Spleen (tissue), 11 donors: ENCODE data around the gene HILPDA. TPM values are rescaled to one million over a fixed set of nuclear protein-coding genes. Genes with fewer than 3 reads are reported as not detected.

Source experiments
- DNase-seq: peaks from one replicate; pipeline ENCODE4 v3.0.0-alpha.2; 2020
- H3K27ac ChIP-seq, 8 donors: fragments of 200-600 bp; sonication (generic) in 7 of 8; 1 replicate in 4 of 8; 2 replicates in 4 of 8; pipeline versions ENCODE4 v1.5.0 to v1.8.0; 2016 to 2021; ENCODE audit warnings: inconsistent platforms in 4 of 8, mild to moderate bottlenecking in 4 of 8, moderate library complexity in 1 of 8
- H3K27me3 ChIP-seq, 7 donors: fragments of 200-600 bp; sonication (generic) in 6 of 7; replicated peaks in 1 of 7; 1 replicate in 4 of 7; 2 replicates in 3 of 7; pipeline versions ENCODE4 v1.5.0 to v1.8.0; 2016 to 2021; ENCODE audit warnings: inconsistent platforms in 3 of 7, mild to moderate bottlenecking in 1 of 7
- H3K36me3 ChIP-seq, 6 donors: fragments of 200-600 bp; sonication (generic) in 5 of 6; 1 replicate in 4 of 6; 2 replicates in 2 of 6; pipeline versions ENCODE4 v1.5.0 to v1.8.0; 2016 to 2021; ENCODE audit warnings: inconsistent platforms in 2 of 6
- H3K4me1 ChIP-seq, 6 donors: fragments of 200-600 bp; sonication (generic) in 5 of 6; 1 replicate in 3 of 6; 2 replicates in 3 of 6; pipeline versions ENCODE4 v1.5.0 to v1.8.0; 2016 to 2021; ENCODE audit warnings: inconsistent platforms in 3 of 6
- H3K4me3 ChIP-seq, 8 donors: fragments of 200-600 bp; sonication (generic) in 7 of 8; 1 replicate in 4 of 8; 2 replicates in 4 of 8; pipeline versions ENCODE4 v1.5.0 to v1.8.0; 2016 to 2021; ENCODE audit warnings: inconsistent platforms in 4 of 8, mild to moderate bottlenecking in 4 of 8, moderate library complexity in 2 of 8
- H3K9me3 ChIP-seq, 8 donors: fragments of 200-600 bp; sonication (generic) in 7 of 8; 1 replicate in 4 of 8; 2 replicates in 4 of 8; pipeline versions ENCODE4 v1.5.0 to v1.8.0; 2016 to 2021; ENCODE audit warnings: inconsistent platforms in 4 of 8
- POLR2A ChIP-seq, 3 donors: fragments of 450-650 bp; IDR thresholded peaks; one replicate each; pipeline ENCODE4 v1.5.1; 2017; ENCODE audit warnings: antibody characterized with exemption in 3 of 3, mild to moderate bottlenecking in 1 of 3
- POLR2AphosphoS5 ChIP-seq, 3 donors: sonication (generic); formaldehyde crosslinking; IDR thresholded peaks; one replicate each; pipeline ENCODE4 v1.5.1; 2017; ENCODE audit warnings: antibody characterized with exemption in 3 of 3
- WGBS, 5 donors: extraction: QIAGEN DNeasy Blood & Tissue Kit in 3 of 5; methylation state at CpG; one replicate each; pipeline versions ENCODE4 v1.1.5 to v1.1.7; 2013 to 2018; 5-methylcytosine and 5-hydroxymethylcytosine counted together
- intact Hi-C: fragments of 100-400 bp; cut with DNase I; formaldehyde crosslinking; loops from one replicate; pipeline ENCODE4 v1.15.0; 2023; ENCODE audit warnings: low total_unique reads
- polyA plus RNA-seq, 3 donors: library from polyadenylated mRNA; stranded (reverse); fragments of 200-250 nt; gene quantifications; one replicate each; pipeline ENCODE4 v1.2.1, GENCODE V29; 2013
- total RNA-seq, 7 donors: library from RNA; depleted of rRNA in 3 of 7; stranded (reverse); fragments of >200 nt in 3 of 7; fragmentation: NEBNext Ultra II Directional in 4 of 7; extraction: Animal tissue kit (Norgen Biotek cat#: 25700) in 4 of 7; gene quantifications; one replicate each; pipeline versions ENCODE4 v1.1.0 to v1.2.1, GENCODE V29; 2016 to 2021
- TF ChIP-seq, protein P1 (sequence below), 11 experiments: fragments of 200-600 bp in 7 of 11; fragments of 450-650 bp in 4 of 11; sonication (generic) in 4 of 11; IDR thresholded peaks in 8 of 11; conservative IDR thresholded peaks in 3 of 11; 1 replicate in 7 of 11; 2 replicates in 4 of 11; pipeline versions ENCODE4 v1.4.0 to v1.8.0; 2016 to 2021; ENCODE audit warnings: antibody characterized with exemption in 11 of 11, inconsistent platforms in 4 of 11, mild to moderate bottlenecking in 1 of 11
- donor health status: healthy with polysubstance abuse.
- donor health status: DM: no; HTN: no; CAD: no; lungs with moderate emphysema.
- donor health status: DM: no; HTN: no; CAD: no.
- donor health status: Bipolar disorder and iron deficiency.
- donor health status: healthy.
- donor health status: DM: no; HTN: no; CAD: no.
- donor health status: DM: yes; HTN: yes; CAD: no.

Gene HILPDA
- total and polyA plus RNA-seq, 10 donors, result 3.2 to 16.7 (median 7.1) TPM

DNA sequence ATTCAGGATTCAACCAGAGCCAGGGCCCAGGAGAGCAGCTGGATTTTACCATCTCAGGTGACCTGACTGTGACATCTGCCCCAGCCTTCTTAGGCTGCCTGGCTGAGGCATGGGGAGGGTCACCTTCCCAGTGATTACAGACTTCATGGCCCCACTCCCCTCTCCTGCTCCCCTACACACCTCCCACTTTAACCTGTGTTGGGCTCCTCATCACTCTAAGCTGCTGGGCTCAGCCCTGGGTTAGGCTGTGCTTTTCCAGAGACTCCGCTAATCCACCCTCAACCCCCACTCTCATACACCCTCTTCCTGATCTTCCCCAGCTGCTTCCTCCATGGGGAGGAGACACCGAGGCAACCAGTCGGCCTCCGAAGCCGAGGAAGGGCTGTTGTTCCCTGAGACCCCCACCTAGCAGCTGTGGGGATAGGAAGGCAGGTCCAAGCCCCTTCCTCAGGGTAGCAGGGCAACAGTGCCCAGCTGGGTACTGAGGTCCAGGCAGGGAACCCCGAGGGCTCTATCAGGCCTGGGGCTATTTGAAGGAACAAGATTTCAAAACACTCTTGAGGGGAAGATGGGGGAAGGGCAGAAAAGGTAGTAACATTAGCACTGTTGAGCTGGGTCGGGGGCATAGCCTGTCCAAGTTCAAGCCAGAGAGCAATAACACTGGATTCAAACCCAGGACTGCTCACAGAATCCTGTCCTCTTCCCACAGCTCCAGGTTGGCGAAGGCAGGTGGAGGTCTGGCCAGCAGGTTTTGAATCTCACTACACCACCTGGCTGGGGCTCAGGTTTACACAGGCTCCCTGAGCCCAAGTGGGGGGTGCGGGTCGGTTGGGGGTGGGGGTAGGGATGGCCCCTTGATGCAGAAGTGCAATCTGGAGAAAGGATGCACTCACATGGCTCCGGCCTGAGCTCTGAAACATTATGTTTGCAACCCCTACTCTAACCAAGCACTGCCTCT is 47.6 kb upstream of the HILPDA start:
- WGBS, 5 donors, result 37 to 48% (median 47%) methylated on average over 11 of the region's 11 CpGs
- Histone ChIP-seq H3K4me3 (peak overlapping the region in 7 of 8 donors; percentile 63 to 93 (median 80)), H3K27me3 (peaks cover 0 to 5% (median 0%) of the 10 kb centered on the region in 7 donors), H3K4me1 (peaks cover 25 to 72% (median 63%) of the 10 kb centered on the region in 6 donors), H3K9me3 (no peaks in the 10 kb centered on the region), H3K27ac (peak overlapping the region; percentile 55 to 96 (median 92)), H3K36me3 (peaks cover 0 to 8% (median 0%) of the 10 kb centered on the region in 6 donors)
- intact Hi-C loops, result no loop called here
- TF ChIP-seq POLR2A (IDR thresholded peaks at IDR 0.05) (no peak), POLR2AphosphoS5 (IDR thresholded peaks at IDR 0.05) (peak in 2 of 3 donors; percentile 57 to 64)
- no peak for DNase-seq

DNA sequence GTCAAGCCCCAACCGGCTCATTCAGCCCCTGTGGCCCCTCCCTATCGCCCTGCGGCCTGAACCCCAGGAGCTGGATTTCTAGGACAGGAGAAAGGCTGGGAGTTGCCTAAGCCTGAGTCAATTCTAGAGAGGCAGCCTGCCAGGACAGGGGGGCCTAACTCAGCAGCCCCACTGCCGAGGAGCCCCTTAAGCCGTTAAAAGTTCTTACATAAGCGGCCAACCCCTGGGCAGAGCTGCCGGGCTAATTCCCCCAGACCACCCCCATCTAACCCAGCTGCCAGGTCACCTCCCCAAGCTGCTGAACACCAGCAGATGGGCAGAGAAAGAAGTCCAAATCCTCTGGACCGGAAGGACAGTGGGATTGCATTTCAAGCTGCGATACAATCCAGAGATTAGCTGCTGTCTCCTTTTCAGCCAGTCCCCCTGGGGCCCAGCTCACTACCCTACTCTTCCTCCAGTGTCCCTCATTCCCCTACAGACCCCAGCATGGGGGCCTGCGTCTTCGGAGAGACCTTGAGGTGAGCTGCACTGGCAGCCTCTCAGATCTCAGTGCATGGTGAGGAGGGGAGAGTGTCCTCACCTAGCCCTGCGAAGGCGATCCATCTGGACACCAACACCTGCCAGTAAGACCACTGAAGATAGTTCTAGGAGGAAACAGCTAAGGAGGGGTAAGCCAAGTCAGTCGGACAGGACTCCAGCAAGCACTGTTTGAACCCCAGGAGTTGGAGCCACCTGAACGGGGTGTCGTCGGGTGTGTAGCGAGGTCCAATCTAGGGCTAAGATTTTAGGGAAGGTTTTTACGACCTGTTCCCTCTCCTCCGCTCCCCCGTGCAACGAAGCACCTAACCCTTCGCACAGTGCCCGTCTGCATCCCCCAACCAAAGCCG is 46.7 kb upstream of the HILPDA start:
- intact Hi-C loops, result no loop called here
- DNase-seq, result no peak
- H3K36me3 ChIP-seq, result no peaks in the 10 kb centered on the region
- peak overlapping the region; percentile 76 to 96 (median 92) for H3K27ac ChIP-seq
- no peak for TF ChIP-seq POLR2A (IDR thresholded peaks at IDR 0.05)
- TF ChIP-seq POLR2AphosphoS5 (IDR thresholded peaks at IDR 0.05), result no peak
- TF ChIP-seq, protein P1, sequence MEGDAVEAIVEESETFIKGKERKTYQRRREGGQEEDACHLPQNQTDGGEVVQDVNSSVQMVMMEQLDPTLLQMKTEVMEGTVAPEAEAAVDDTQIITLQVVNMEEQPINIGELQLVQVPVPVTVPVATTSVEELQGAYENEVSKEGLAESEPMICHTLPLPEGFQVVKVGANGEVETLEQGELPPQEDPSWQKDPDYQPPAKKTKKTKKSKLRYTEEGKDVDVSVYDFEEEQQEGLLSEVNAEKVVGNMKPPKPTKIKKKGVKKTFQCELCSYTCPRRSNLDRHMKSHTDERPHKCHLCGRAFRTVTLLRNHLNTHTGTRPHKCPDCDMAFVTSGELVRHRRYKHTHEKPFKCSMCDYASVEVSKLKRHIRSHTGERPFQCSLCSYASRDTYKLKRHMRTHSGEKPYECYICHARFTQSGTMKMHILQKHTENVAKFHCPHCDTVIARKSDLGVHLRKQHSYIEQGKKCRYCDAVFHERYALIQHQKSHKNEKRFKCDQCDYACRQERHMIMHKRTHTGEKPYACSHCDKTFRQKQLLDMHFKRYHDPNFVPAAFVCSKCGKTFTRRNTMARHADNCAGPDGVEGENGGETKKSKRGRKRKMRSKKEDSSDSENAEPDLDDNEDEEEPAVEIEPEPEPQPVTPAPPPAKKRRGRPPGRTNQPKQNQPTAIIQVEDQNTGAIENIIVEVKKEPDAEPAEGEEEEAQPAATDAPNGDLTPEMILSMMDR (IDR thresholded peaks at IDR 0.05 in 8 of 11, conservative IDR thresholded peaks at IDR 0.05 in 3 of 11), result no peak
- no peaks in the 10 kb centered on the region for H3K9me3 ChIP-seq
- WGBS, 5 donors, result 26 to 38% (median 28%) methylated on average over 23 to 25 of the region's 25 CpGs
- H3K27me3 ChIP-seq, result peaks cover 0 to 5% (median 0%) of the 10 kb centered on the region in 7 donors
- peak overlapping the region; percentile 62 to 93 (median 79) for H3K4me3 ChIP-seq
- peaks cover 25 to 67% (median 57%) of the 10 kb centered on the region in 6 donors for H3K4me1 ChIP-seq

DNA sequence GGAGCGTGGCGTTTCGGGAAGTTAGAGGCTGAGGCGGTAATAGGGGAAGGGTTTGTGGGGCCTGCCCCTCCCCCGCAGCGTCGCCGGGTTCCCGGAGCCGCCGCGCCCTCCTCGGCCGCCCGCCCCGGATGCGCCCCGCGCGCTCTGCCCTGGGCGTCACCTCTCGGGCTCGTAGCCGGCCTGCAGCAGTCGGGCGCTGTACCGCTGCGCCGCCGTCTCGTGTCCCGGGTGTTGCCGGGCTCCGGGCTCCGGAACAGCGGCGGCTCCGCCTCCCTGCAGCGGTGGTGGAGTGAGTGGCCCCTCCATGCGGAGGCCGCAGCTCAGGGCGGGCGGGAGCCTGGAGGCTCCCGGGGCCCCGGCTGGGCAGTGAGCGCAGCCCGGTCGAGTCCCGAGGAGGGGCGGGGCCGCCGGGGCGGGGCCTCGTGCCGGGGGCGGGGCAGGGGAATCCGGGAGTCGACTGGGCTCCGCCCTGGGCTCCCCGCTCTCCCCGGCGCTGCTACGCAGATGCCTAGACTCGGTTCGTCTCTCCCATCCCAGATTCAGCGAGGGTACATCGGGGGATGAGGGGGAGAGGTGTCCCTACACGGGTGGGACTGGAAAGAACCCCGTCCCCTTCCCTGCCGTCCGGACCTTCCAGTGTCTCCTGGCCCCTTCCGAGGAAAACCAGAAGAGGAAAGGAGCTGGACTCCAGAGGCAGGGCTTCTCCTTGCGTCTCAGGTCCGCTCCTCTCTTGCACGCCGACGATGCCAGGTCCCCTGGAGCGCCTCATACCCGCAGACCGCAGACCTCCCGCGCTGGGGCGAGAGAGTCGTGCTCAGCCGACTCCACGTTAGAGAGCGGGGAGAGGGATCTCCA is 45.9 kb upstream of the HILPDA start, which contains the start of gene IMPDH1:
Gene IMPDH1, minus strand, starts transcription at position 387 of the 855 bp plus-strand sequence. Its CDS starts 81 bp downstream, at position 306.
- intact Hi-C loops, result no loop called here
- WGBS, 5 donors, result 0 to 1% (median 0%) methylated on average over 32 to 87 of the region's 87 CpGs
- Histone ChIP-seq H3K9me3 (no peaks in the 10 kb centered on the region), H3K27ac (peak within 1 kb of the TSS; percentile 76 to 96 (median 92)), H3K27me3 (peaks cover 0 to 5% (median 0%) of the 10 kb centered on the region in 7 donors), H3K4me1 (peaks cover 23 to 59% (median 48%) of the 10 kb centered on the region in 6 donors), H3K4me3 (peak within 1 kb of the TSS; percentile 62 to 93 (median 79)), H3K36me3 (no peaks in the 10 kb centered on the region)
- DNase-seq, result peak; percentile 99
- peak in 2 of 3 donors; percentile 51 to 59 for TF ChIP-seq POLR2A (IDR thresholded peaks at IDR 0.05)
- TF ChIP-seq, protein P1 (IDR thresholded peaks at IDR 0.05 in 8 of 11, conservative IDR thresholded peaks at IDR 0.05 in 3 of 11), result peak in 2 of 11 experiments; percentile 16 to 45
- peak; percentile 84 to 89 (median 85) for TF ChIP-seq POLR2AphosphoS5 (IDR thresholded peaks at IDR 0.05)
